Stimulated activated CD4-positive, alpha-beta T cell treated with anti-CD3 and anti-CD28 coated beads, TNF-alpha, amount 100 ng/mL, for 24 hours (primary cell): ENCODE data around the gene HSD11B1.

Source experiments
- DNase-seq, 3 experiments: peaks; one replicate each; pipeline ENCODE4 v3.0.0-alpha.2; 2020; ENCODE audit warnings: low read depth in 3 of 3

Gene HSD11B1

DNA sequence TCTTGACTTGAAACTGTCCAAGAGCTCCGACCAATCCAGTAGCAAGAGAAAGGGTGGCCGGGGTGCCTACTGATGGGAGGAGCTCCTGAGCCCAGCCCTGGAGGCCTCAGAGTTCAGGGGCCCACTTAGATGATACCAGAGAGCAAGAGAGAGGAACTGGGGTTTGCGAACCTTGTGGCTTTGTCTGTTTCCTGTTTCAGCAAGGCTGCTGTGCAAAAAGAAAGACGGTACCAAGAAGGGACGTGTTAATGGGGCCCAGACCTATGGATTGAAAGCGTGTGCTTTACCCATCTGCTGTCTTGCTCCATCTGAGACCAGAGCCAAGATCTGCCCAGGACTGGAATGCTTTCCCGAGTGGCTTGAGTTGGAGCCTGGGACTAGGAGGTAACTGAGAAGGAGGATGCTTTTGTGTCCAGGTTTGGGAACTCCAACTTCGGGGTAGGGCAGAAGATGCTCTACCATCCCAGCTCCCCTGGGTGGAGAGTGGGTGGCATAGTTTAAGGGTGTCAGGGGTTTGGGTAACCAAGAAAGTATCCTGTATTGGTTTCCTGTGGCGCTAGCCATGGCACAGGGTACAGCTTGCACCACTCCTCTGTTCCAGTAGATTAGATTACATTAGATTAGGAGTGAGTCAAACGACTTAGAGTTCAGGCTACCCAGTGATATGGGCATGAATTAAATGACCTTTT, 51.4 kb downstream of the HSD11B1 start, which contains the start of gene TRAF3IP3:
TSS of gene TRAF3IP3 (plus strand) at position 128 of the 689 bp plus-strand sequence. CDS start 3,987 bp downstream, outside the sequence.
- DNase-seq, result peak; percentile 44 to 77 (median 64)

DNA sequence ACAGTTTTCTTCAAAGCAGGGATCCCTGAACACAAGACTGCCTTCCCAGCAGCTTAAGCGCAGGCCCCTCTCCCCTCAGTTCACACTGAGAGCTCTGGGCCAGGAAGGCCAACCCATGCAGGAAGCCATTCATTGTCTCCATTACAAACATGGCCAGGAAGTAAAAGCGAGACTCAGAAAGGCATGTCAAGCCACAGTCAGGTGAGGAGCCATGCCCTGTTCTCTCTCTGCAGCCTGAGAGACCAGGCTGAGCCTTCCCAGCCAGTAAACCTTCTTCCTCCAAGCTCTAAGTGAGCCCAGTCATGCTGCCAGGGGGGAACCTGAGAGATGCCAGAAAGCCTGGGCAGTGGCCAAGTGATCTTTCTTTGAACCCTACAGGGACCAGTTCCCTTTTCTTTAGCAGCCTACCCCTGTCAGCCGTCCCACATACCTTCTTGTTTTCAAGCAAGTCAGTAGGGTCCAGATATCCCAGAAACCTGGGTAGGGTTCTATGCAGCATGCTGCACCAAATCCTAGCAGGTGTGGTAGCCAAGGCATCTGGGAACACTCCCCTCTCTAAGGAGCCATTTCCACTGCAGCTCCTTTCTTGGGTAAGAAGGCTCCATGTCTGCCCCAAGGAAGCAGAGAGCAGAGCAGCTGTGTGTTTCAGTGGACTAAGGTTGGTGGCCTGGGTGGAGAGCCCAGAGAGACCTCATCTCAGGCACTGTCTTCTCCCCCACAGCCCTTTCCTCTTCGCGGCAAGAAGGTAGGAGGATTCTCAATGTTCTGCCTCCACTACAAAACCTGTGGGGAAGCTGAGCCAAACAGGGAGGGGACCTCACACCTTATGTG, 52.2 kb downstream of the HSD11B1 start:
- DNase-seq, result no peak

DNA sequence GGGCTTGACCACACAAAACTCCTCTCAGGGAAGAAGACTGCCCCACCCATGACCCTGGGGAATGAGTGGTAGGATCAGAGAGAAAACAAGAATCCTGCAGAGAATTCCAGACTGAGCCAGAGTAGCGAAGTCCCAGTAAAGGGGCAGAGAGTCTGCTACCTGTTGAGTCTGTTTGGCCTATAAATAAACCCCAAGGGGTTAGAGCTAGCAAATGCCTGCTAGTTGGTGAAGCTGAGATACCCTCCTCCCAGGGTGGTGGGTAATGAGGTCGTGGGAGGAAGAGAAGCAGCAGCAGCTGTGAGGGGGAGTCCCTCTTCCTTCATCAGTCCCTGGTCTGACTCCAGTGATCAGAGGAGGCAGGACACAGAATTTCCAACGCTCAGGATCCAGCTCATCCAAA, 53.8 kb downstream of the HSD11B1 start:
- no peak for DNase-seq

DNA sequence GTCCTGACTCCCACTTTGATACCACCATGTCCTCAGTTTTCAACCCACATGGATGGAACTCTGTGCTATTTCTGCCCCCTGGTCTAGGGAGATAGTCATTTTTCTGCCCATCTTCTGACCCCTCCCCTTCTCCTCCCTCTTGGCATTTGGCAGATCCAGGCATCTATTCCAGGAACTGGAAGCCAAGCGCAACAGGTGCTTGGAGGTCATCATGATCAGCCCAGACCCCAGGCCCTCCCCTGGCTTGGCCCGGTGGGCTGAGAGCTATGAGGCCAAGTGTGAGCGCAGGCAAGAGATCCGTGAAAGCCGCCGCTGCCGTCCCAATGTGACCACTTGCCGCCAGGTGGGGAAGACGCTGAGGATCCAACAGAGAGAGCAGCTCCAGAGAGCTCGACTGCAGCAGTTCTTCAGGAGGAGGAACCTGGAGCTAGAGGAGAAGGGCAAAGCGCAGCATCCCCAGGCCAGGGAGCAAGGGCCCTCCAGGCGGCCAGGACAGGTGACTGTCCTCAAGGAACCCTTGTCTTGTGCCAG, 55.2 kb downstream of the HSD11B1 start:
- no peak for DNase-seq

DNA sequence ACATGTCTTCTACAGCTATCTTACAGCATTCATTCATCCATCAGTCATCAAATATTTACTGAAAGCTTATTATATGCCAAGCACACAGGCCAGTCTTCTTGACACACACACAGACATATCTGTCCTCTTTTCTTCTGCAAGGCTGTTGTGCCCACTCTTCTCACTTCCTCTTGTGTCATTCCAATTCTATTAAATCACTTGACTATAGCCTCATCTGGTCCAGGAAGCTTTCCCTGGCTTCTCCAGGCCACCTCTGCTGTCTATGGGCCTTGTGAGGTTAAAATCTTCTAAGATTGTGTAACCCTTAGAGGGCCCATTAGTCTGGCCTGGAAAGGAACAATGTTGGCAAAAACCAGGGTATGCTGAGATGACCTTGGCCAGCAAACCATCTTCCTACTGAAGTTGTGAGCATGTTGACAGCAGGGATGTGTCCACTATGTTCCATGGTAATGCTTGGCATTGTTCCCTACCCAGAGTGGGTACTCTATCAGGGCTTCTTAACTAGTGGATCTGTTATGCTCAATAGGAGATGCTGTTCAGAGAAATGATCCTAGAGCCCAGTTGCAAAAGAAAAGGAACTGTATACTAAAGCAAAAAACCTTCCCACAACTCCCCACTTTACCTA, 56.5 kb downstream of the HSD11B1 start:
- DNase-seq, result no peak

DNA sequence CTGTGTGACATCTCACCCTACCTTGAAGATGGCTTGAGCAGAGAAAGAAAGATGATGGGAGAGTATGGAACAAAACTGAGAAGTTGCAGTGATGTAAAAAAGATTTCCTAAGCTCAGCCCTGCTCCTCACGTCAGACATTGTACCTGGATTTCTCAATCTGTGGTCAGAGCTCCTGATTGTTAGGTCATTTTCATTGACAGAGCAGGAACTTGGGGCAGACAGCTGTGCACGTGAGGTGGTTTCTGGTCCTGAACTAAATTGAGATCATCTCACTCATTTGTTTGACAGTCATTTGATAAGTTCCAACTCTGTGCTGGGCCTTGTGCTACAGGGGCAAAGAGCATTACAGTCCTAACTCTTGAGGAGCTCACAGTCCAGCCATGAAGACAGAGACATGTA, 61.4 kb downstream of the HSD11B1 start:
- DNase-seq, result no peak

DNA sequence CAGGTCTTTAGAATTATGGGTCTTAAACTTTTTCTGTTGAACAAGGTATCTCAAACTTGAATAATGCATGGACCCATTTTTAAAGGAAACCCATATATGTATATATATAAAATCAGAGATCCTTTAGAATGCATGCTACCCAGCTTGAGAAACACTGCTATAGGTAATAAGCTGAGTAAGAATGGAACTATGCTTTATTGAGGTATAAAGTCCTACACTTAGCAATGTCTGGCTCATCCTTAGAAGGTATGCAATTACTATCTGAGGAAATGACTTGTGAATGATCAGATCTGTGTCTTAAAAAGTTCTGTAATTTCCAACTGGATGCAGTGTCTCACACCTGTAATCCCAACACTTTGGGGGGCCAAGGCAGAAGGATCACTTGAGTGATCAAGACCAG, 62.5 kb downstream of the HSD11B1 start:
- no peak for DNase-seq

DNA sequence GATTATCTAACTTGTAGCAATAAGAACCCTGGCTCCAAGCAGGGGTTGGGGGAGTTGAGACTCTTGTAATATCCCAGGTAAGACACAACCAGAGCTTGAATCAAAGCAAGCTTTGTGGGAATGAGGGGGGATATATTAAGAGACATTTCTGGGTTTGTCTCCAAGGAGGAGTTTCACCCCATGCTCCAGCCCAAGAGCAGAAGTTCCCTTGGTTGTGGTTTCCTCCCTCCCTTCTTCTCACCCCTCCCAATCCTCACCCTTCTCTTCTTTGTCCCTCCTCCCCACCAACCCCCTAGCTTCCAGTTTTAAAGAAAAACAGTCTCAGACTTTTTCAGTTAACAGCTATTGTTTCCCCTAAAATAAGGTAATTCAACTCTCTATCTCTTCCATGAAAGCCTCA, 63.1 kb downstream of the HSD11B1 start:
- no peak for DNase-seq

DNA sequence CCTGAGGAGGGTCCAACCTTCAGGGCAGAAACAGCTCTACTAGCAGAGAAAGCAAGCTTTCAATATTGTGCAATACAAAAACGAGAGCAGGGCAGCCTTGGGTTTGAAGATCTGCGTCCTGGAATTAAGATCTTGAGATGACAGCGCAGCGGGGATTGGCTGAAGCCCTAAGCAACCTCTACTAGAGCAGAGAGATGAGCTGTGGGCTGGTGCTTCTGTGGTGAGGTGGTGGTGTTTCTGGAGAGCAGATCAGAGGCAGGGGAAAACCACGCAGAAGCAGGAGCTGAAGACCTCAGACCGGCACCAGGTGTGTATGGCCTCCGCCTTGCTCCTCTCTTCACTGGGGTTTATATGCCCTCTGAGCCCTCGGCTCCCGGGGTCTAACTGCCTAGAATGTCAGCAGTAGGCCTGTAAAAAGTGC, 63.7 kb downstream of the HSD11B1 start:
- peak; percentile 66 to 84 (median 77) for DNase-seq

DNA sequence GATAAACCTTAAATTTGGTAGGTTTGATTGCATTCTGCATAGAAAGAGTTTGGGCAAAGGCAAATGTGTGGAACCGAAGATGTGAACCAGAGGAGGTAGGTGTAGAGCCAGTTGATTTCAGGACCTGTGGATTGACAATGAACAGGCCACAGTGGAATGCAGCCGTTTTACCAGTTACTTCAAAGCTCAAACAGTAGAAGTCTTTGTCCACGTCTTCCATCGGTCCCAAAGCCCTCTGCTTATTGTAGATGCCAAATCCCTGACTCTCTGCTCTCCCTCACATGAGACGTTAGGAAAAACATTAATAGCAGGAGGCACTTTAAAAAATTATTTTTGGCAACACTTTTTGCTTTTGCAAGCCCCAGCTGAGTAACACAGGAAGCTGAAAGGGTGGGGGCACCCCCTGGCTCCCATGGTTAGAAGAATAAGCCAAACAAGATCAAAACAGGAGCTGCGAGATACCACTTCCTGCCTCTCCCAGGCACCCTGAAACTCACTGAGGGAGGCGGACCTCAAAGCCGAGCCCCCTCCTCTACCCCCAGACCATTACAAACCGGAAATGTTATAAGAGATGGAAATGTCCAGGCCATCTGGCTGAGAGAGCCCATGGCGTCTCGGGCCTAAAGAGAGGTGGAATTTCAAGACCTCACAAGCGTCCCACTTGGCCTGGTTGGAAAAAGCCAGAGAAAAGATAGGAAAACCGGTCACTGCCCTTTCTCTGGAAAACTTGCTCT, 64.7 kb downstream of the HSD11B1 start:
- peak; percentile 54 to 79 (median 63) for DNase-seq

DNA sequence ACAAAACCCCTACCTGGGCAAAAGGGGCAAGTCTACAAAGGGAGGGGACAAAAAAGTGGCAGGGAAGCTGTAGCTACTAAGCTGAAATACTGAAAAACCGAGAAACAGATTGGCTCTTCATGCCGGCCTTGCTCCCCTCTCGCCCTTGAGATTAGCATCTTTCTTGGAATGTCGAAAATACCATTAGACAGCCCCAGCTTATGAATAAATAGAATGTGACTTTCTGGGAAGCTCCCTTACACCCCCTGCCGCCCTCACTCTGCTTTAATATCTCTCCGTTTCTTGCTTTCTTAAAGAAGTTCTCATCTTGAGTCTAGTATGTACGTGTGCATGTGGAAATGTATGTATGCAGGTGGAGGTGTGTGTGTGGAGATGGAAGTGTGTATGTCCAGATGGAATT, 65.3 kb downstream of the HSD11B1 start:
- DNase-seq, result no peak

DNA sequence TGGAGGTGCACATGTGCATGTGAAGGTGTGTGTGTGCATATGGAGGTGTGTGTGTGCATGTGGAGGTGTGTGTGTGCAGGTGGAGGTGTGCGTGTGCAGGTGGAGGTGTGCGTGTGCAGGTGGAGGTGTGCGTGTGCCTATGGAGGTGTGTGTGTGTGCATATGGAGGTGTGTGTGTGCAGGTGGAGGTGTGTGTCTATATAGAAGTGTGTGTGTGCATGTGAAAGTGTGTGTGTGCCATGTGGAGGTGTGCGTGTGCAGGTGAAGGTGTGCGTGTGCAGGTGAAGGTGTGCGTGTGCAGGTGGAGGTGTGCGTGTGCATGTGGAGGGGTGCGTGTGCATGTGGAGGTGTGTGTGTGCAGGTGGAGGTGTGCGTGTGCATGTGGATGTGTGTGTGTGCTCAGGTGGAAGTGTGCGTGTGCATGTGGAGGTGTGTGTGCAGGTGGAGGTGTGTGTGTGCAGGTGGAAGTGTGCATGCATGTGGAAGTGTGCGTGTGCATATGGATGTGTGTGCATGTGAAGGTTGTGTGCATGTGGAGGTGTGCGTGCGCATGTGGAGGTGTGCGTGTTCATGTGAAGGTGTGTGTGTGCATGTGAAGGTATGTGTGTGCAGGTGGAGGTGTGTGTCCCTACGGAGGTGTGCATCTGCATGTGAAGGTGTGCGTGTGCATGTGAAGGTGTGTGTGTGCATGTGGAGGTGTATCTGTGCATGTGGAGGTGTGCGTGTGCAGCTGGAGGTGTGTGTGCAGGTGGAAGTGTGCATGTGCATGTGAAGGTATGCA, 66.2 kb downstream of the HSD11B1 start:
- no peak for DNase-seq

DNA sequence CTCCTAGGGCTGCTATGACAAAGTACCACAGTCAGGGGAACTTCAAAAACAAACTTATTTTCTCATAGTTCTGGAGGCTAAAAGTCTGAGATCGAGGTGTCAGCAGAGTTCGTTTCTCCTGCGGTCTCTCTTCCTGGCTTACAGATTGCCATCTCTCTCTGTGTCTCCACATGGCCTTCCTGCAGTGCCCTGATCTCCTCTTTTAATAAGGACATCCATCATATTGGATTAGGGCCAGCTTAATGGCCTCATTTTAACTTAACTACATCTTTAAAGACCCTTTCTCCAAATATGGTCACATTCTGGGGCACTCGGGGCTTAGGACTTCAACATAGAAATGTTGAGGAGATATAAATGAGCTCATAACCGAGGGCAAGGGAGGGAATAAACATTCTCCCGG, 67.5 kb downstream of the HSD11B1 start:
- no peak for DNase-seq

DNA sequence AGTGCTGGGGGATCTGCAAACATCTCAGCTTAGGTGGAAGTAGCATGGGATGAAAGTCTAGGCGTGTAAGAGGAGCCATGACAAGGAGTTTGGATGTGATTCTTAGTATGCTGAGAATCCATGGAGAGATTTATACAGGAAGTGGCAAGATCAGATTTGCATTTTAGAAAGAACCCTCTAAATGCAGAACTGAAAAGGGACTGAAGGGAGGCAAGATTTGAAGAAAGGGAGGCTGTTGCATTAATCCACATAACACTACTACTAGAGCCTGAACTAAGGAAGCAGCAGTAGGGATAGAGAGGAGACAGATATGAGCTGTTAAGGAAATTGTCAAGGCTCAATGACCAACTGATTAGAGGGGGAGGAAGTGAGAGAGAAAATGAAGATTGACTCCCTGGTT, 69.9 kb downstream of the HSD11B1 start:
- DNase-seq, result no peak

DNA sequence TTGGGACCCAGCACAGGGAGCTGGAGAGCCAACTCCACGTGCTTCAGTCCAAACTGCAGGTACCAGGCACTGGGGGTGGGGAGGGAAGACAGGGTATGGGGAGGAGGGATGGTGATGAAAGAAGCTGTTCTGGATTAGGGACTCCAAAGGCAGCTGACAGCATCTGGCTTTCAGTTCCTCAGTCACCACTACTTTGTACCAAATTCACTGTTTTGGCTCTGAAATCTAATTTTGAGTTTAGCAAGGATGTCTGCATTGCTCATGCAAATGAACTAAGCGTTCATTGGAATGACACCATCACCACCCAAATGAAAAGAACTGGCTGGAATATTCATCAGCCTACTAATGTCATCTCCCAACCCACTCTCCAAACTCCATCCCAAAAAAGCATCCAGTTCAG, 71.0 kb downstream of the HSD11B1 start:
- DNase-seq, result no peak

DNA sequence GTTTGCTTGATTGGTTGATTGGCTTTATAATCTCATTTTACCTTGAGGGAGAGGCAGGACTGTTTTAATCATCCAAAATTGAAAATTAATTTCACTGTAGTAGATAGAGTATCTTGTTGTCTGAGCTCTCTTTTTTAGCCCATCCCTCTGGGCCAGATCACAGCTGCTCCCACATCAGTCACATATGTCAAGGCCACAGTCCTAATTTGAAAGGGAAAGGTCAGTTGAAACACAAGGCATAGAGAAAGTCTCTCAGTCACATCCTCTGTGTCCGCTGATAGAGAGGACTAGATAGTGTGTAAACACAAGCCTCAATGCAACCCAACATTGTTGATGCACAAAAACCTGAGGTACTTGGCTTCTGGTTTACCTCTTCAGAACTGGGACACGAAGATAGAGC, 72.9 kb downstream of the HSD11B1 start:
- no peak for DNase-seq

DNA sequence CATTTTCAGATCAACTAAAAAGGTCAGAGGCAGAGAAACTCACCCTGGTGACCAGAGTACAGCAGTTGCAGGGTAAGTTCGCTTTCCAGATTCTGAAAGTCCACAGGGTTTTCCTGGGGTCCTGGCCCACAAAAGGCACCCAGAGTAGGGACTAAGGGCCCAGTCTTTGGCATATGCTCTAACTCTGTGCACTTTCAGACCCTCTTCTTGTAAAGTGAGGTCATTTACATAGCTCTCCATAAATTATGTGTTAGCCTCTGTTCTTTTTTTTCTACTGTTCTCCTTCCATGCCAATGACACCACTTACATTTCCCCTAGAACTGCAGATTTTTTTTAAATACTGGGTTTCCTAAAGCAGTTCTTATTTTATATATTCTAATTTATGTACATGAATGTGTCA, 73.5 kb downstream of the HSD11B1 start:
- DNase-seq, result no peak

DNA sequence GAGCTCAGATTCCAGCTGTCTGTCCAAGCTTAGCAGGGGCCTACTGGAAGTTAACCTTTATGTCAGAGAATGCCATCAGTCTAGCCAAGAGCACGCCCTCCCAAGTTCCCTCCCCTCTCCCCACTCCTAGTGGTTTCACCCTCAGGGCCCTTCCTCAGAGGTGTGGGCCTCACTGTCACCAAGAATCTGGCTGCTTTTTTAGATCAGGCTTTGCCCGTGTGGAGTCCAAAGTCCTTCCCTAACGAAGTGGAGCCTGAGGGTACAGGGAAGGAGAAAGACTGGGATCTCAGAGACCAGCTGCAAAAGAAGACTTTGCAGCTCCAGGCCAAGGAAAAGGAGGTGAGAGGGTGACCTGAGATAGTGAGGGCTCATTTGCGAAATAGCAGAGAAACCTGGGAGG, 75.6 kb downstream of the HSD11B1 start:
- no peak for DNase-seq

DNA sequence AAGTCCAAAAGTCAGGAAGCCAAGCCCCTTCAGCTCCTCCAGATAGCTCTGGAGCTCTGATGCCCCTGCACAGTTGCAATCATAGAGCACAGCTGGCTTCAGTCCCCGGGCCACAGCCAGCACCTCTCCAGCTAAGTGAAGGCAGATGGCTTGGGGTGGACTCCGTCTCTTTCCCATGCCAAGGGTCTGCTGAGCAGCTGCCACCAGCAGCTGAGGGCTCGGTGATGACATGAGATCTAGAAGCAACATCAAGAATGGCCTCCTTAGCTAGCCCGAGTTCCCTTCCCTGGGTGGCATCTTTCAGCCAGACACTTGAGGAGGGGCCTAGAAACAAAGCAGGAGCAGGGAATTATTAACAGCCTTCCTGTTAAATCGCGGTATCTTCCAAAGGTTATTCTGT, 78.7 kb downstream of the HSD11B1 start:
- no peak for DNase-seq
